HepG2 (cell line): ENCODE measurements around the gene ATP9A. TPM values are rescaled to one million over a fixed set of nuclear protein-coding genes. Genes with fewer than 3 reads are reported as not detected.

ENCODE experiments used
- CENPX ChIP-seq: sonication (generic); formaldehyde crosslinking; IDR thresholded peaks from 2 replicates; pipeline ENCODE4 v1.9.0; 2021; ENCODE audit warnings: mild to moderate bottlenecking, missing genetic modification reagents, moderate library complexity
- E2F1 ChIP-seq: sonication (generic); formaldehyde crosslinking; IDR thresholded peaks from 2 replicates; pipeline ENCODE4 v1.5.0; 2020; ENCODE audit warnings: missing genetic modification reagents
- E2F5 ChIP-seq: sonication (generic); formaldehyde crosslinking; conservative IDR thresholded peaks from 2 replicates; pipeline ENCODE4 v1.4.0; 2020; ENCODE audit warnings: missing genetic modification reagents
- FOSL2 ChIP-seq: sonication (generic); formaldehyde crosslinking; IDR thresholded peaks from 2 replicates; pipeline ENCODE4 v1.4.0; 2020; ENCODE audit warnings: missing genetic modification reagents
- JARID2 ChIP-seq: sonication (generic); formaldehyde crosslinking; IDR thresholded peaks from 2 replicates; pipeline ENCODE4 v1.8.1; 2023; ENCODE audit warnings: missing genetic modification reagents, inconsistent platforms; ENCODE audit not compliant: insufficient replicate concordance
- MTERF4 ChIP-seq: sonication (generic); formaldehyde crosslinking; IDR thresholded peaks from 2 replicates; pipeline ENCODE4 v1.8.0; 2023; ENCODE audit warnings: mild to moderate bottlenecking, missing genetic modification reagents
- PHF8 ChIP-seq: sonication (generic); formaldehyde crosslinking; IDR thresholded peaks from 2 replicates; pipeline ENCODE4 v1.5.0; 2020; ENCODE audit warnings: missing genetic modification reagents
- PRMT3 ChIP-seq: sonication (generic); formaldehyde crosslinking; IDR thresholded peaks from 2 replicates; pipeline ENCODE4 v1.8.1; 2022; ENCODE audit warnings: low read depth, mild to moderate bottlenecking, moderate library complexity, missing genetic modification reagents, borderline replicate concordance
- PTBP1 ChIP-seq: fragments of 200-400 bp; formaldehyde crosslinking; IDR thresholded peaks from 2 replicates; pipeline ENCODE4 v1.6.1; 2018; ENCODE audit warnings: low read length, low read depth; ENCODE audit not compliant: poor library complexity, severe bottlenecking
- RAD21 ChIP-seq: fragments of 450-650 bp; formaldehyde crosslinking; IDR thresholded peaks from 2 replicates; pipeline ENCODE4 v1.5.0; 2020; ENCODE audit warnings: mild to moderate bottlenecking
- SIN3B ChIP-seq: fragments of 150-350 bp; IDR thresholded peaks from 2 replicates; pipeline ENCODE4 v1.6.1; 2014; ENCODE audit warnings: low read length
- SP2 ChIP-seq: sonication (generic); formaldehyde crosslinking; IDR thresholded peaks from 2 replicates; pipeline ENCODE4 v1.5.1; 2020; ENCODE audit warnings: mild to moderate bottlenecking, missing genetic modification reagents
- SPEN ChIP-seq: sonication (generic); formaldehyde crosslinking; IDR thresholded peaks from 2 replicates; pipeline ENCODE4 v1.5.1; 2020; ENCODE audit warnings: low read depth, mild to moderate bottlenecking, missing genetic modification reagents
- TAF1 ChIP-seq: sonication (generic); formaldehyde crosslinking; IDR thresholded peaks from 2 replicates; pipeline ENCODE4 v1.4.0; 2020; ENCODE audit warnings: missing genetic modification reagents
- TERF1 ChIP-seq: sonication (generic); formaldehyde crosslinking; IDR thresholded peaks from 2 replicates; pipeline ENCODE4 v1.8.0; 2022; ENCODE audit warnings: mild to moderate bottlenecking, missing genetic modification reagents, moderate library complexity
- ZFP41 ChIP-seq: sonication (generic); formaldehyde crosslinking; IDR thresholded peaks from 2 replicates; pipeline ENCODE4 v1.4.0; 2020; ENCODE audit warnings: mild to moderate bottlenecking, missing genetic modification reagents, borderline replicate concordance
- ZIK1 ChIP-seq: sonication (generic); formaldehyde crosslinking; IDR thresholded peaks from 2 replicates; pipeline ENCODE4 v1.5.0; 2020; ENCODE audit warnings: mild to moderate bottlenecking, low read depth, missing genetic modification reagents, borderline replicate concordance
- ZNF264 ChIP-seq: sonication (generic); formaldehyde crosslinking; IDR thresholded peaks from 2 replicates; pipeline ENCODE4 v1.4.0; 2020; ENCODE audit warnings: missing genetic modification reagents
- ZNF292 ChIP-seq: sonication (generic); formaldehyde crosslinking; IDR thresholded peaks from 2 replicates; pipeline ENCODE4 v1.8.1; 2022; ENCODE audit warnings: mild to moderate bottlenecking, low read depth, missing genetic modification reagents, borderline replicate concordance
- ZNF331 ChIP-seq: sonication (generic); formaldehyde crosslinking; IDR thresholded peaks from 2 replicates; pipeline ENCODE4 v1.4.0; 2020; ENCODE audit warnings: missing genetic modification reagents
- ZNF383 ChIP-seq: sonication (generic); formaldehyde crosslinking; IDR thresholded peaks from 2 replicates; pipeline ENCODE4 v1.4.0; 2020; ENCODE audit warnings: missing genetic modification reagents, mild to moderate bottlenecking, borderline replicate concordance
- ZNF557 ChIP-seq: sonication (generic); formaldehyde crosslinking; IDR thresholded peaks from 2 replicates; pipeline ENCODE4 v1.4.0; 2020; ENCODE audit warnings: missing genetic modification reagents
- ZNF558 ChIP-seq: sonication (generic); formaldehyde crosslinking; IDR thresholded peaks from 2 replicates; pipeline ENCODE4 v1.9.0; 2022; ENCODE audit warnings: mild to moderate bottlenecking, missing genetic modification reagents, borderline replicate concordance
- ZNF672 ChIP-seq: sonication (generic); formaldehyde crosslinking; IDR thresholded peaks from 2 replicates; pipeline ENCODE4 v1.8.1; 2022; ENCODE audit warnings: missing genetic modification reagents
- ZNF792 ChIP-seq: IDR thresholded peaks from 2 replicates; pipeline ENCODE4 v1.6.1; 2016
- ZSCAN31 ChIP-seq: sonication (generic); formaldehyde crosslinking; IDR thresholded peaks from 2 replicates; pipeline ENCODE4 v1.5.0; 2020; ENCODE audit warnings: low read depth, mild to moderate bottlenecking, missing genetic modification reagents
- polyA plus RNA-seq, 8 experiments: library from polyadenylated mRNA; depleted of rRNA in 3 of 8; stranded (reverse) in 7 of 8; unstranded in 1 of 8; fragments of >200 nt; fragmentation: Illumina TruSeq in 4 of 8; extraction: Trizol in 4 of 8; gene quantifications; 2 replicates each; pipeline versions ENCODE4 v1.2.1 to v1.2.3, GENCODE V29; 2011 to 2016; ENCODE audit warnings: low read depth in 4 of 8, missing spikeins in 1 of 8, mixed read lengths in 1 of 8; ENCODE audit not compliant: insufficient read depth in 1 of 8
- total RNA-seq, 5 experiments: library from RNA; depleted of rRNA; stranded (reverse); fragments of >200 nt; fragmentation: Illumina TruSeq; extraction: Trizol; gene quantifications; 2 replicates each; pipeline ENCODE4 v1.2.3, GENCODE V29; 2016; ENCODE audit warnings: low read depth in 1 of 5

ATP9A gene
- total and polyA plus RNA-seq, 2 of the 13 experiments (the other 11 are each of a cell fraction or from before 2014, with no cell fraction given): 11.8 to 18.5 TPM

DNA sequence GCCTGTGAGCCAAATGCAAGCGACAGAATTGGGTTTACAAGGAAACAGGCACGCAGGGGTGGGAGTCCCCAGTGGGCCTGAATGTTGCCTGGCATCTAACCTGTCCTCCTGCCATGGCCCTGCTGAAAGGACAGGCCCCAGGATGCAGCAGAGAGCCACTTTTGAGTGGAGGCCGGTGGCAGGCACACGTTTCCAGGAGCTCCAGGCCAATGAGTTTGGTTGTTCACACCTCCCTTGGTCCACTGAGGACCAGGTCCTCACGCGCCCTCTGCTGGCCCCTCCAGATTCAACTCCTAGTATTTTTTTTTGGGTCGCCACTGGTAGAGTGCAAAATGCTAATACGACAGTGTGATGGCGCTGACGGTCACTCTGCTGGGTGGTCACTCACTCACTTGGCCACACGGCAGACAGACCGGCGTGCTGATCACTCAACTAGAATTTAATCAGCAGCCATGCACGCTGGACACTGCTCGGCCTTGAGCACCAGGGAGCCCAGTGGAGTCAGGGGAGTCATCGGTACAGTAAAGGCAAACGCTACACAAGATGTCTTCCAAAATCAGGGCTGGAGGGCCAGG, 143.9 kb downstream of the ATP9A start (continued):
- TF ChIP-seq TERF1 (CRISPR knock-in tag) (no peak), ZNF792 (CRISPR knock-in tag) (no peak), ZNF264 (CRISPR knock-in tag) (no peak), PHF8 (CRISPR knock-in tag) (no peak), ZSCAN31 (CRISPR knock-in tag) (no peak), ZNF292 (CRISPR knock-in tag) (no peak), SIN3B (no peak), FOSL2 (CRISPR knock-in tag) (no peak), RAD21 (CRISPR knock-in tag) (peak; percentile 75), ZIK1 (no peak), PRMT3 (CRISPR knock-in tag) (no peak), ZNF672 (CRISPR knock-in tag) (no peak), MTERF4 (CRISPR knock-in tag) (peak; percentile 44; the same call in 1 of the 2 replicates), SP2 (CRISPR knock-in tag) (no peak), E2F1 (CRISPR knock-in tag) (no peak), E2F5 (CRISPR knock-in tag) (no peak), ZNF558 (CRISPR knock-in tag) (no peak), ZNF331 (CRISPR knock-in tag) (peak; percentile 41; the same call in 1 of the 2 replicates), ZFP41 (CRISPR knock-in tag) (no peak), SPEN (CRISPR knock-in tag) (no peak), TAF1 (CRISPR knock-in tag) (0 out of 2 replicates have a peak, but pooled peaks have one; percentile 34), ZNF383 (CRISPR knock-in tag) (no peak), PTBP1 (peak; percentile 73), ZNF557 (CRISPR knock-in tag) (0 out of 2 replicates have a peak, but pooled peaks have one; percentile 59), CENPX (CRISPR knock-in tag) (no peak), JARID2 (CRISPR knock-in tag) (no peak)
